GM23338 (cell line): ENCODE results near the gene FAT3. TPM values are rescaled to one million over a fixed set of nuclear protein-coding genes. Genes with fewer than 3 reads are reported as not detected.

Experiments used
- ATAC-seq: fragments of 200-7000 bp; cut with Tn5 transposase; 3 replicates; pipeline ENCODE4 v1.9.1; 2020
- DNase-seq: peaks from one replicate; pipeline ENCODE4 v3.0.0-alpha.2; 2015; ENCODE audit warnings: low spot score
- H2AFZ ChIP-seq: fragments of 200-600 bp; sonication (generic); 2 replicates; pipeline ENCODE4 v1.8.0; 2016; ENCODE audit warnings: antibody characterized with exemption, mild to moderate bottlenecking, moderate library complexity
- H3F3A ChIP-seq: fragments of 200-600 bp; sonication (generic); replicated peaks from 2 replicates; pipeline ENCODE4 v1.8.0; 2017; ENCODE audit warnings: antibody characterized with exemption, mixed run types, low read depth
- H3K27ac ChIP-seq: fragments of 200-600 bp; sonication (generic); 2 replicates; pipeline ENCODE4 v1.6.1; 2016; ENCODE audit warnings: low read depth
- H3K27me3 ChIP-seq: fragments of 200-600 bp; sonication (generic); 2 replicates; pipeline ENCODE4 v1.8.0; 2016; ENCODE audit warnings: mild to moderate bottlenecking, mixed run types, moderate library complexity; ENCODE audit not compliant: insufficient read depth
- H3K36me3 ChIP-seq: fragments of 200-600 bp; sonication (generic); 2 replicates; pipeline ENCODE4 v1.8.0; 2016; ENCODE audit warnings: mild to moderate bottlenecking; ENCODE audit not compliant: insufficient read depth
- H3K4me1 ChIP-seq: fragments of 200-600 bp; sonication (generic); 2 replicates; pipeline ENCODE4 v1.8.0; 2016; ENCODE audit warnings: mild to moderate bottlenecking, moderate library complexity; ENCODE audit not compliant: insufficient read depth
- H3K4me2 ChIP-seq: fragments of 200-600 bp; sonication (generic); 2 replicates; pipeline ENCODE4 v1.7.1; 2017; ENCODE audit warnings: mixed run types
- H3K4me3 ChIP-seq: fragments of 200-600 bp; sonication (generic); 2 replicates; pipeline ENCODE4 v1.6.1; 2016; ENCODE audit warnings: mixed run types
- H3K79me2 ChIP-seq: fragments of 200-600 bp; sonication (generic); replicated peaks from 2 replicates; pipeline ENCODE4 v1.8.0; 2017; ENCODE audit warnings: mild to moderate bottlenecking; ENCODE audit not compliant: insufficient read depth
- H3K9me2 ChIP-seq: fragments of 200-600 bp; sonication (generic); 2 replicates; pipeline ENCODE4 v1.8.0; 2017; ENCODE audit not compliant: insufficient read depth
- H4K20me1 ChIP-seq: fragments of 200-600 bp; sonication (generic); replicated peaks from 2 replicates; pipeline ENCODE4 v1.8.0; 2017; ENCODE audit warnings: mild to moderate bottlenecking; ENCODE audit not compliant: insufficient read depth
- H3K27ac Mint-ChIP-seq: 2 replicates; pipeline ENCODE4 v1.8.0; 2020; ENCODE audit warnings: inconsistent platforms, mild to moderate bottlenecking, moderate library complexity, mixed read lengths
- H3K27me3 Mint-ChIP-seq: 3 replicates; pipeline ENCODE4 v1.8.0; 2022; ENCODE audit warnings: low read depth, mild to moderate bottlenecking, moderate library complexity, mixed read lengths, inconsistent platforms; ENCODE audit not compliant: insufficient read depth, poor library complexity
- H3K36me3 Mint-ChIP-seq: 3 replicates; pipeline ENCODE4 v1.8.0; 2021; ENCODE audit warnings: low read depth, mild to moderate bottlenecking, inconsistent platforms, moderate library complexity, mixed read lengths
- H3K4me1 Mint-ChIP-seq: 3 replicates; pipeline ENCODE4 v1.8.0; 2020; ENCODE audit warnings: mild to moderate bottlenecking, inconsistent platforms, mixed read lengths
- H3K4me3 Mint-ChIP-seq: 3 replicates; pipeline ENCODE4 v1.8.0; 2021; ENCODE audit warnings: moderate library complexity, mild to moderate bottlenecking, inconsistent platforms, mixed read lengths
- H3K9me3 Mint-ChIP-seq: 3 replicates; pipeline ENCODE4 v1.8.0; 2020; ENCODE audit warnings: moderate library complexity, mild to moderate bottlenecking, inconsistent platforms, mixed read lengths
- CREB1 ChIP-seq: fragments of 250-450 bp; sonication (Bioruptor Pico); IDR thresholded peaks from 2 replicates; pipeline ENCODE4 v1.5.0; 2020; ENCODE audit warnings: low read depth, mild to moderate bottlenecking, moderate library complexity
- CTCF ChIP-seq, 2 experiments: fragments of 200-600 bp in 1 of 2; sonication (generic) in 1 of 2; conservative IDR thresholded peaks; 2 replicates each; pipeline versions ENCODE4 v1.5.1 to v1.6.1; 2016 to 2017; ENCODE audit warnings: antibody characterized with exemption in 2 of 2, low read depth in 2 of 2, mild to moderate bottlenecking in 2 of 2, moderate library complexity in 1 of 2
- ETS1 ChIP-seq: IDR thresholded peaks from 2 replicates; pipeline ENCODE4 v1.6.1; 2016; ENCODE audit warnings: antibody characterized with exemption
- EZH2 ChIP-seq: fragments of 200-600 bp; sonication (generic); IDR thresholded peaks from one replicate; pipeline ENCODE4 v1.8.0; 2017; ENCODE audit warnings: antibody characterized with exemption, mild to moderate bottlenecking, low read depth; ENCODE audit not compliant: unreplicated experiment
- EZH2phosphoT487 ChIP-seq: fragments of 200-600 bp; sonication (generic); IDR thresholded peaks from one replicate; pipeline ENCODE4 v1.8.1; 2018; ENCODE audit warnings: antibody characterized with exemption; ENCODE audit not compliant: unreplicated experiment
- JUNB ChIP-seq: IDR thresholded peaks from one replicate; pipeline ENCODE4 v1.6.1; 2016; ENCODE audit warnings: antibody characterized with exemption; ENCODE audit not compliant: unreplicated experiment
- NANOG ChIP-seq: IDR thresholded peaks from 2 replicates; pipeline ENCODE4 v1.6.1; 2016; ENCODE audit warnings: antibody characterized with exemption, borderline replicate concordance
- POLR2AphosphoS5 ChIP-seq: IDR thresholded peaks from 2 replicates; pipeline ENCODE4 v1.6.1; 2016; ENCODE audit warnings: antibody characterized with exemption, low read depth
- REST ChIP-seq: IDR thresholded peaks from one replicate; pipeline ENCODE4 v1.6.1; 2018; ENCODE audit warnings: antibody characterized with exemption; ENCODE audit not compliant: unreplicated experiment
- STAT1 ChIP-seq: IDR thresholded peaks from one replicate; pipeline ENCODE4 v1.6.1; 2016; ENCODE audit warnings: antibody characterized with exemption; ENCODE audit not compliant: unreplicated experiment
- ZNF114 ChIP-seq: fragments of 250-450 bp; sonication (Bioruptor Pico); IDR thresholded peaks from 2 replicates; pipeline ENCODE4 v1.5.0; 2020; ENCODE audit warnings: mild to moderate bottlenecking, moderate library complexity
- ZNF331 ChIP-seq: fragments of 250-450 bp; sonication (Bioruptor Pico); IDR thresholded peaks from 2 replicates; pipeline ENCODE4 v1.5.0; 2020; ENCODE audit warnings: low read depth, mild to moderate bottlenecking, moderate library complexity
- ZNF462 ChIP-seq: fragments of 250-450 bp; sonication (Bioruptor Pico); IDR thresholded peaks from 2 replicates; pipeline ENCODE4 v1.5.0; 2020; ENCODE audit warnings: mild to moderate bottlenecking, moderate library complexity
- polyA plus RNA-seq: library from polyadenylated mRNA; unstranded; fragments of >200 nt; fragmentation: Nextera tagmentation; extraction: Ambion mirVana; gene quantifications from 2 replicates; pipeline ENCODE4 v1.2.1, GENCODE V29; 2016
- total RNA-seq: library from RNA; depleted of rRNA; stranded (reverse); fragments of >200 nt; shearing (Covaris generic); gene quantifications from 2 replicates; pipeline ENCODE4 v1.2.3, GENCODE V29; 2014

FAT3 gene
- total and polyA plus RNA-seq, 2 experiments from 2014 or later, result 9.0 to 78.0 TPM

DNA sequence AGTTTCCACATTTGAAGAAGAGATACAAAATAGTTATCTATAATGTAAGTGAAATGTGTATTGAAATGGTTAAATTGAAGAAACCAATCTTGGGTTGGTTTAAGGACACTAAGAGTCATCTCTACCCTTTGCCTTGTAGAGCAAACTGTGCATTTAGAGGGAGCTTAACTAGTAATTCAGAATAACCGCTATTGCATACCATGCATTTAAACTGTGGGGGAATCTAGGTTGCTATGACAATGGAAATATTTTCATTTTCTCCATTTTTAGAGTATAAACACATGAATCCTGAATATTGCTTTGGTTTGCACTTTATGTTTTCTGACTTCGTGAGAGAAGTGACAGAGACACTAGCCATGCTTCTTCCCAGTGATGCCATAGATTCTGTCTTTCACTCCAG lies 39.7 kb downstream of the FAT3 start:
- H3K4me2 ChIP-seq, result no peak overlapping the region
- no peak for ATAC-seq
- H3K27ac Mint-ChIP-seq, result no peak overlapping the region
- H3K9me2 ChIP-seq, result peaks cover 4% of the 10 kb centered on the region; the same call in 1 of the 2 replicates
- no peaks in the 10 kb centered on the region for H4K20me1 ChIP-seq
- H3K36me3 Mint-ChIP-seq, result peaks cover 8% of the 10 kb centered on the region; the same call in 2 of the 3 replicates
- no peaks in the 10 kb centered on the region for H3F3A ChIP-seq
- H3K27ac ChIP-seq, result no peak overlapping the region
- H3K9me3 Mint-ChIP-seq, result no peaks in the 10 kb centered on the region
- H3K4me3 ChIP-seq, result no peak overlapping the region
- TF ChIP-seq NANOG (no peak), EZH2 (no peak), REST (no peak), STAT1 (no peak), ETS1 (no peak), ZNF462 (CRISPR knock-in tag) (no peak), ZNF114 (CRISPR knock-in tag) (no peak), JUNB (no peak), EZH2phosphoT487 (no peak), POLR2AphosphoS5 (no peak), ZNF331 (no peak), CTCF (conservative IDR thresholded peaks at IDR 0.05; ENCODE audit: low read depth in 2 of 2) (no peak), CREB1 (CRISPR knock-in tag) (no peak)
- peaks cover 48% of the 10 kb centered on the region for H3K4me1 ChIP-seq
- H3K27me3 ChIP-seq, result no peaks in the 10 kb centered on the region
- H3K79me2 ChIP-seq, result peaks cover 97% of the 10 kb centered on the region
- no peak overlapping the region for H3K4me3 Mint-ChIP-seq
- H3K4me1 Mint-ChIP-seq, result peaks cover 72% of the 10 kb centered on the region
- no peaks in the 10 kb centered on the region for H3K36me3 ChIP-seq
- DNase-seq, result no peak
- H2AFZ ChIP-seq, result no peak overlapping the region
- no peaks in the 10 kb centered on the region for H3K27me3 Mint-ChIP-seq
